ENCODE measurements around the gene BID. TPM values are rescaled to one million over a fixed set of nuclear protein-coding genes. Genes with fewer than 3 reads are reported as not detected.

BID gene
- total RNA-seq, 1 experiment from 2014 or later, result 32.5 TPM

DNA sequence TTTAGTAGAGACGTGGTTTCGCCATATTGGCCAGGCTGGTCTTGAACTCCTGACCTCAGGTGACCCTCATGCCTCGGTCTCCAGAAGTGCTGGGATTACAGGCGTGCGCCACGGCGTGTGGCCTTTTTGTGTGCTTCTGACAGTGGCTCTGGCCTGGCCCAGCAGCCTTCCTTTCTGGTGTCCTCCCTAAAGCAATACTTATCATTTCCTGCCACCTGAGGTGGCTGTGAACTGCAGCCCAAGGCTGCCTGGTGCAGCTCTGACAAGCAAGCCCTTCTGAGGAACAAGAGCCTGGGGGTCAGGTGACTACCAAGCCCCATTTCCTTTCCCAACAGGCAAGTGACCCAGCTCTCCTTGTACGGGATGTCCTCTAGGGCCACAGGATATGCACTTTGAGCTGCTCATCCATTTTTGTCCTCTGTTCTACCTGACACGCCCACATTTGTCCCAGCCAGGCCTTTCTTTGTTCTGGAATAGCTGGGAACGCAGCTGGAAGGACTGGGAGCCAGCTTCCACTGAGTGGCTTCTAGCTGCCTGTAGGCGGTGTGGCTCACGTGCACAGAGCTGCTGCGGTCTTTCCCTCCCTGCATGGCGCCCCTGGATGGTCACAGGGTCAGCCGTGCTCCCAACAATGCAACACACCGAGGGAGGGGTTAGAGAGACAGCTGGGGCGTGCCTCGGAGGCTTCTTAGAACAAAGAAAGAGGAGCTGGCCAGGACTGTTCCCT is 12.3 kb upstream of the BID start:
- Mint-ChIP-seq H3K27me3 (ENCODE audit: low read depth) (no peaks in the 10 kb centered on the region), H3K36me3 (no peaks in the 10 kb centered on the region), H3K4me1 (peaks cover 10% of the 10 kb centered on the region), H3K27ac (peak overlapping the region; percentile 53; the same call in 1 of the 2 replicates), H3K9me3 (no peaks in the 10 kb centered on the region), H3K4me3 (no peak overlapping the region)
- ChIA-PET POLR2A (no interaction called here), CTCF (interaction anchor here (0.5 to 7.2 kb wide), 15 partner anchors 8 to 975 kb away, joined by 3 to 302 read pairs (median 6); partner anchors contain the start of genes BID and PEX26)
- DNase-seq (ENCODE audit: low spot score) (peak; percentile 47), ATAC-seq (peak; percentile 36)
- TF ChIP-seq MLX (CRISPR knock-in tag; IDR thresholded peaks at IDR 0.05) (no peak), PRRX2 (CRISPR knock-in tag; IDR thresholded peaks at IDR 0.05) (no peak), ZNF423 (CRISPR knock-in tag; IDR thresholded peaks at IDR 0.05) (no peak), FOXK1 (CRISPR knock-in tag; IDR thresholded peaks at IDR 0.05) (no peak), JUN (CRISPR knock-in tag; IDR thresholded peaks at IDR 0.05) (no peak), CREM (CRISPR knock-in tag; IDR thresholded peaks at IDR 0.05) (no peak), OVOL2 (CRISPR knock-in tag; IDR thresholded peaks at IDR 0.05; ENCODE audit: borderline replicate concordance) (no peak), ELF4 (CRISPR knock-in tag; IDR thresholded peaks at IDR 0.05; ENCODE audit: low read depth) (no peak), MXD4 (CRISPR knock-in tag; IDR thresholded peaks at IDR 0.05; ENCODE audit: borderline replicate concordance) (no peak), RELA (CRISPR knock-in tag; IDR thresholded peaks at IDR 0.05; ENCODE audit: borderline replicate concordance) (no peak), EMX1 (CRISPR knock-in tag; IDR thresholded peaks at IDR 0.05) (no peak), ZNF317 (CRISPR knock-in tag; IDR thresholded peaks at IDR 0.05; ENCODE audit: borderline replicate concordance, low read depth) (no peak), SP1 (CRISPR knock-in tag; conservative IDR thresholded peaks at IDR 0.05) (no peak), ZNF263 (CRISPR knock-in tag; IDR thresholded peaks at IDR 0.05; ENCODE audit: low read depth) (no peak), KAT7 (CRISPR knock-in tag; IDR thresholded peaks at IDR 0.05; ENCODE audit: borderline replicate concordance) (no peak), ZNF512 (CRISPR knock-in tag; IDR thresholded peaks at IDR 0.05; ENCODE audit: borderline replicate concordance) (no peak), PRDM15 (CRISPR knock-in tag; IDR thresholded peaks at IDR 0.05) (no peak)
- TF ChIP-seq, protein P1, sequence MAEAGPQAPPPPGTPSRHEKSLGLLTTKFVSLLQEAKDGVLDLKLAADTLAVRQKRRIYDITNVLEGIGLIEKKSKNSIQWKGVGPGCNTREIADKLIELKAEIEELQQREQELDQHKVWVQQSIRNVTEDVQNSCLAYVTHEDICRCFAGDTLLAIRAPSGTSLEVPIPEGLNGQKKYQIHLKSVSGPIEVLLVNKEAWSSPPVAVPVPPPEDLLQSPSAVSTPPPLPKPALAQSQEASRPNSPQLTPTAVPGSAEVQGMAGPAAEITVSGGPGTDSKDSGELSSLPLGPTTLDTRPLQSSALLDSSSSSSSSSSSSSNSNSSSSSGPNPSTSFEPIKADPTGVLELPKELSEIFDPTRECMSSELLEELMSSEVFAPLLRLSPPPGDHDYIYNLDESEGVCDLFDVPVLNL (CRISPR knock-in tag; IDR thresholded peaks at IDR 0.05; ENCODE audit: borderline replicate concordance, low read depth), result no peak
- TF ChIP-seq, protein P2, sequence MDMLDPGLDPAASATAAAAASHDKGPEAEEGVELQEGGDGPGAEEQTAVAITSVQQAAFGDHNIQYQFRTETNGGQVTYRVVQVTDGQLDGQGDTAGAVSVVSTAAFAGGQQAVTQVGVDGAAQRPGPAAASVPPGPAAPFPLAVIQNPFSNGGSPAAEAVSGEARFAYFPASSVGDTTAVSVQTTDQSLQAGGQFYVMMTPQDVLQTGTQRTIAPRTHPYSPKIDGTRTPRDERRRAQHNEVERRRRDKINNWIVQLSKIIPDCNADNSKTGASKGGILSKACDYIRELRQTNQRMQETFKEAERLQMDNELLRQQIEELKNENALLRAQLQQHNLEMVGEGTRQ (CRISPR knock-in tag; IDR thresholded peaks at IDR 0.05), result no peak

All from WTC11 (cell line).